DOHH2 (cell line): ENCODE measurements around the gene PARP8.

Source experiments
- EZH2phosphoT487 ChIP-seq: fragments of 200-600 bp; sonication (generic); IDR thresholded peaks from 2 replicates; pipeline ENCODE4 v1.6.1; 2017; ENCODE audit warnings: borderline replicate concordance, mild to moderate bottlenecking, antibody characterized with exemption, low read length, moderate library complexity, mixed read lengths
- TF ChIP-seq, protein P1 (sequence below): fragments of 200-600 bp; sonication (generic); IDR thresholded peaks from one replicate; pipeline ENCODE4 v1.5.1; 2014; ENCODE audit warnings: antibody characterized with exemption, mild to moderate bottlenecking, low read depth, low read length; ENCODE audit not compliant: poor library complexity, severe bottlenecking

DNA sequence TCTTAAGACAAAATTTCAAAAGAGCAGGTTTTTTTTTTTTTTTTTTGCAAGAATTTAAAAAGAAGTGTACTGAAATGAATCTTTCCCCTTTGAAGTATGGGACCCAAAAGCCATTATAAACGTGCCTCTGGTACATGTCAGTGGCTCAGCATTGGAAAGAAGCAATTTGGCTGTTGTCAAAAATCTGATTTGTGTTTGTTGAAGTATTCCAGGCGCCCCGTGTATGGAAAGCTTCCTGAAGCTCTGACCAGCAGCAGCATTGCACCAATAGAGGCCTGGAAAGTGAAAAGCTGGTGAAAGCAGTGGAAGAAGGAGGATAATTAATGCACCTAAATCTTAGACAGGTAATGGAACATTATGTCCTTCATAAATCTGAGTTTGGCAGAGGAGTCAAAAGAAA is 215.0 kb downstream of the PARP8 start:
- TF ChIP-seq, protein P1, sequence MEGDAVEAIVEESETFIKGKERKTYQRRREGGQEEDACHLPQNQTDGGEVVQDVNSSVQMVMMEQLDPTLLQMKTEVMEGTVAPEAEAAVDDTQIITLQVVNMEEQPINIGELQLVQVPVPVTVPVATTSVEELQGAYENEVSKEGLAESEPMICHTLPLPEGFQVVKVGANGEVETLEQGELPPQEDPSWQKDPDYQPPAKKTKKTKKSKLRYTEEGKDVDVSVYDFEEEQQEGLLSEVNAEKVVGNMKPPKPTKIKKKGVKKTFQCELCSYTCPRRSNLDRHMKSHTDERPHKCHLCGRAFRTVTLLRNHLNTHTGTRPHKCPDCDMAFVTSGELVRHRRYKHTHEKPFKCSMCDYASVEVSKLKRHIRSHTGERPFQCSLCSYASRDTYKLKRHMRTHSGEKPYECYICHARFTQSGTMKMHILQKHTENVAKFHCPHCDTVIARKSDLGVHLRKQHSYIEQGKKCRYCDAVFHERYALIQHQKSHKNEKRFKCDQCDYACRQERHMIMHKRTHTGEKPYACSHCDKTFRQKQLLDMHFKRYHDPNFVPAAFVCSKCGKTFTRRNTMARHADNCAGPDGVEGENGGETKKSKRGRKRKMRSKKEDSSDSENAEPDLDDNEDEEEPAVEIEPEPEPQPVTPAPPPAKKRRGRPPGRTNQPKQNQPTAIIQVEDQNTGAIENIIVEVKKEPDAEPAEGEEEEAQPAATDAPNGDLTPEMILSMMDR: no peak
- no peak for TF ChIP-seq EZH2phosphoT487
